ENCODE measurements around the gene ACO1.

The ACO1 gene

GRCh38 chr9:32405506-32405905 lies 21.1 kb downstream of the ACO1 start:
- no peak for DNase-seq
- Histone ChIP-seq H3K4me1 (no peaks in the 10 kb centered on the region), H3K9me3 (no peaks in the 10 kb centered on the region), H3K4me3 (ENCODE audit: low read depth, low read length) (no peak overlapping the region), H3K36me3 (no peaks in the 10 kb centered on the region), H3K27me3 (no peaks in the 10 kb centered on the region)
- TF ChIP-seq CTCF (IDR thresholded peaks at IDR 0.05; ENCODE audit: low read depth, low read length), result no peak

- no peaks in the 10 kb centered on the region for H3K4me1 ChIP-seq
- no peaks in the 10 kb centered on the region for H3K27me3 ChIP-seq
- DNase-seq, result no peak
- H3K4me3 ChIP-seq (ENCODE audit: low read depth, low read length), result no peak overlapping the region
- TF ChIP-seq CTCF (IDR thresholded peaks at IDR 0.05; ENCODE audit: low read depth, low read length), result no peak
- no peaks in the 10 kb centered on the region for H3K36me3 ChIP-seq
- no peaks in the 10 kb centered on the region for H3K9me3 ChIP-seq
These were observed 21.6 kb downstream of the ACO1 start for GRCh38 chr9:32406046-32406445.

GRCh38 chr9:32411753-32412152 lies 27.3 kb downstream of the ACO1 start:
- Histone ChIP-seq H3K27me3 (no peaks in the 10 kb centered on the region), H3K36me3 (no peaks in the 10 kb centered on the region), H3K4me1 (no peaks in the 10 kb centered on the region), H3K4me3 (ENCODE audit: low read depth, low read length) (no peak overlapping the region), H3K9me3 (no peaks in the 10 kb centered on the region)
- no peak for DNase-seq
- TF ChIP-seq CTCF (IDR thresholded peaks at IDR 0.05; ENCODE audit: low read depth, low read length), result no peak

GRCh38 chr9:32412440-32412839 lies 28.0 kb downstream of the ACO1 start:
- TF ChIP-seq CTCF (IDR thresholded peaks at IDR 0.05; ENCODE audit: low read depth, low read length), result no peak
- no peak for DNase-seq
- no peaks in the 10 kb centered on the region for H3K9me3 ChIP-seq
- H3K27me3 ChIP-seq, result no peaks in the 10 kb centered on the region
- no peaks in the 10 kb centered on the region for H3K36me3 ChIP-seq
- H3K4me3 ChIP-seq (ENCODE audit: low read depth, low read length), result no peak overlapping the region
- no peaks in the 10 kb centered on the region for H3K4me1 ChIP-seq

GRCh38 chr9:32413424-32413823 lies 29.0 kb downstream of the ACO1 start:
- Histone ChIP-seq H3K27me3 (no peaks in the 10 kb centered on the region), H3K4me1 (no peaks in the 10 kb centered on the region), H3K9me3 (no peaks in the 10 kb centered on the region), H3K4me3 (ENCODE audit: low read depth, low read length) (no peak overlapping the region), H3K36me3 (no peaks in the 10 kb centered on the region)
- no peak for TF ChIP-seq CTCF (IDR thresholded peaks at IDR 0.05; ENCODE audit: low read depth, low read length)
- DNase-seq, result no peak

GRCh38 chr9:32414856-32415255 lies 30.4 kb downstream of the ACO1 start:
- H3K36me3 ChIP-seq, result no peaks in the 10 kb centered on the region
- TF ChIP-seq CTCF (IDR thresholded peaks at IDR 0.05; ENCODE audit: low read depth, low read length), result no peak

More at GRCh38 chr9:32414856-32415255, 30.4 kb downstream of the ACO1 start:
- no peak overlapping the region for H3K4me3 ChIP-seq (ENCODE audit: low read depth, low read length)
- DNase-seq, result no peak
- H3K4me1 ChIP-seq, result no peaks in the 10 kb centered on the region
- H3K9me3 ChIP-seq, result no peaks in the 10 kb centered on the region
- H3K27me3 ChIP-seq, result no peaks in the 10 kb centered on the region
